Activated T-helper 17 cell treated with anti-CD3 and anti-CD28 coated beads, Interleukin-2, amount 50 U/mL, for 72 hours (primary cell): ENCODE data around the gene ADCY10. TPM values are rescaled to one million over a fixed set of nuclear protein-coding genes. Genes with fewer than 3 reads are reported as not detected.
"Not testable (repeated sequence)": the region's sequence is repeated elsewhere in the genome, so short reads cannot be mapped to it uniquely, and the experiment has no call there.

Experiments
- ATAC-seq: fragments of 150-1000 bp; cut with Tn5 transposase; replicated peaks from 2 replicates; pipeline ENCODE4 v1.10.0; 2021; ENCODE audit warnings: mild to moderate bottlenecking, moderate library complexity
- H3K27ac Mint-ChIP-seq: one replicate; pipeline ENCODE4 v1.8.0; 2022; ENCODE audit warnings: mixed read lengths
- H3K27me3 Mint-ChIP-seq: one replicate; pipeline ENCODE4 v1.8.0; 2022; ENCODE audit warnings: mixed read lengths
- H3K36me3 Mint-ChIP-seq: one replicate; pipeline ENCODE4 v1.8.0; 2022; ENCODE audit warnings: low read depth, mild to moderate bottlenecking, mixed read lengths
- H3K4me1 Mint-ChIP-seq: one replicate; pipeline ENCODE4 v1.8.0; 2022; ENCODE audit warnings: mixed read lengths
- H3K4me3 Mint-ChIP-seq: one replicate; pipeline ENCODE4 v1.8.0; 2022; ENCODE audit warnings: mild to moderate bottlenecking, mixed read lengths
- H3K9me3 Mint-ChIP-seq: one replicate; pipeline ENCODE4 v1.8.0; 2022; ENCODE audit warnings: mixed read lengths
- total RNA-seq, 2 donors: library from RNA; stranded (reverse); gene quantifications; one replicate each; pipeline ENCODE4 v1.2.3, GENCODE V29; 2022

Gene ADCY10
- total RNA-seq, 2 donors from 2014 or later: 0.13 to 0.98 TPM

DNA sequence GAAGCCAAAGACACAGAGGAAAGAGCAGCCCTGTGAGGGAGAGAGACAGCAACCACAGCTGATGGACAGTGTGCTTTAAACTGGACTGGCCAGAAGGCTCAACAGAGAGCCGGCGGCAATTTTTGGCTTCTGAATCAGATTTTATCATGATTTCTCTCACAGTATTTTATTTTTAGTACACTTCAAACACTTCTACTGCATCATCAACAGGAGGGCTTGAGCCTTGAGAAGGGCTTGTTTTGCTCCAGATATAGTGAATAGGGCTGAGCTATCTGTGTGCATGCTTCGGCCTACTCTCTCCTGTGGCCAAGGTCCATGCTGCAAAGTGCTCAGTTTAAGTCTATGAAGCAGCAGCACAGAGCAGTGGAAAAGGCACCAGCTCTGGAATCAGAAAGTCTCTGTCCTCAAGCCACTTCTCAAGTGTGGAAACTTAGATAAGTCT is 33.3 kb downstream of the ADCY10 start:
- no peak for ATAC-seq
- Mint-ChIP-seq H3K4me3 (no peak overlapping the region), H3K9me3 (no peaks in the 10 kb centered on the region), H3K36me3 (no peaks in the 10 kb centered on the region), H3K27ac (no peak overlapping the region), H3K27me3 (no peaks in the 10 kb centered on the region), H3K4me1 (no peaks in the 10 kb centered on the region)

DNA sequence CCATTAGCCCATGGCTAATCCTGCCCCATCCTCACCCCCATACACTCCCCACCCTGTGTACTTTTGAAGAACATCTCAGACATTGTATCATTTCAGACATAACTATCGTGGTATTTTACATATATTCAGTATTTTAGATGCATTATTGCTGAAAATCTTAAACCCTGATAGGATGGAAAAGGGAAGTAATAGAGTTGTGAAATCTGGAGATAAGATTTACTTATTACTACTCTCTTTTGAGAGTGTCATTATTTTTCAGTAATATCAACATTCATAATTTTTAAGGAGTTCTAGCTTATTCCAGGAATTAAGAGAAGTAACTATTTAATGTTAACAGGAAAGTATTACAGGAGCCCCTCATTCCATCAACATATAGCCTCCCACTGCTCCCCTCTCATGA is 34.4 kb downstream of the ADCY10 start:
- ATAC-seq: no peak
- Mint-ChIP-seq H3K36me3 (no peaks in the 10 kb centered on the region), H3K4me1 (no peaks in the 10 kb centered on the region), H3K27ac (no peak overlapping the region), H3K4me3 (no peak overlapping the region), H3K27me3 (no peaks in the 10 kb centered on the region), H3K9me3 (no peaks in the 10 kb centered on the region)

GRCh38 chr1:167878372-167879160 is 35.4 kb downstream of the ADCY10 start:
- no peaks in the 10 kb centered on the region for H3K9me3 Mint-ChIP-seq
- H3K27ac Mint-ChIP-seq: no peak overlapping the region
- H3K36me3 Mint-ChIP-seq: no peaks in the 10 kb centered on the region
- ATAC-seq: no peak
- no peaks in the 10 kb centered on the region for H3K4me1 Mint-ChIP-seq
- H3K27me3 Mint-ChIP-seq: no peaks in the 10 kb centered on the region
- no peak overlapping the region for H3K4me3 Mint-ChIP-seq

DNA sequence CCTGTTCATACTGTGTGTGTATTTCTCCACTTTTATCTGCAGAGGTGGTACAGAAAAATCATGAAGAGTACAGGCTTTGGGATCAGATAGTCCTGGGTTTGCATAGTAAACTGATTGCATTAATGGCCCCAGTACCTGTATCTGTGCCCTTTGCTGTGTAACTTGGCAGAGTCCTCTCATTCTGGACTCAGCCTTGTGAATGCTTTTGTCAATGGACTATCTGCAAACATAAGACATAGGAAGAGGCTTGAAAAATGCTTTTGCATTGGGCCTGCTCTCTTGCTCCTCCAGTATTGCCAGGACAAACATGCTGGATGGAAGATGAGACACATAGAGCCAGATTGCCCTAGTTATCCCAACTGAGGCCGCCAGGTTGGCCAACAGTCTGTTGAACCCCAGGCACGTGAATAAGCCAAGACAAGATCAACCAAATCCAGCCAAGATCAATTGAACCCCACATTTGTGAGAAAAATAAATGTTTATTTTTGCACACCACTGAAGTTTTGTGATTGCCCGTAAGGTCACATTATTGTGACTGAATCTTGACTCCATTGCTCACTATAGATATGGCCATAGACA is 37.2 kb downstream of the ADCY10 start:
- ATAC-seq: no peak
- Mint-ChIP-seq H3K9me3 (no peaks in the 10 kb centered on the region), H3K27me3 (no peaks in the 10 kb centered on the region), H3K4me1 (no peaks in the 10 kb centered on the region), H3K27ac (no peak overlapping the region), H3K4me3 (no peak overlapping the region), H3K36me3 (no peaks in the 10 kb centered on the region)

GRCh38 chr1:167871331-167871730 is 42.6 kb downstream of the ADCY10 start:
- ATAC-seq: no peak
- Mint-ChIP-seq H3K27ac (no peak overlapping the region), H3K4me1 (no peaks in the 10 kb centered on the region), H3K4me3 (no peak overlapping the region), H3K27me3 (no peaks in the 10 kb centered on the region), H3K36me3 (no peaks in the 10 kb centered on the region), H3K9me3 (no peaks in the 10 kb centered on the region)

DNA sequence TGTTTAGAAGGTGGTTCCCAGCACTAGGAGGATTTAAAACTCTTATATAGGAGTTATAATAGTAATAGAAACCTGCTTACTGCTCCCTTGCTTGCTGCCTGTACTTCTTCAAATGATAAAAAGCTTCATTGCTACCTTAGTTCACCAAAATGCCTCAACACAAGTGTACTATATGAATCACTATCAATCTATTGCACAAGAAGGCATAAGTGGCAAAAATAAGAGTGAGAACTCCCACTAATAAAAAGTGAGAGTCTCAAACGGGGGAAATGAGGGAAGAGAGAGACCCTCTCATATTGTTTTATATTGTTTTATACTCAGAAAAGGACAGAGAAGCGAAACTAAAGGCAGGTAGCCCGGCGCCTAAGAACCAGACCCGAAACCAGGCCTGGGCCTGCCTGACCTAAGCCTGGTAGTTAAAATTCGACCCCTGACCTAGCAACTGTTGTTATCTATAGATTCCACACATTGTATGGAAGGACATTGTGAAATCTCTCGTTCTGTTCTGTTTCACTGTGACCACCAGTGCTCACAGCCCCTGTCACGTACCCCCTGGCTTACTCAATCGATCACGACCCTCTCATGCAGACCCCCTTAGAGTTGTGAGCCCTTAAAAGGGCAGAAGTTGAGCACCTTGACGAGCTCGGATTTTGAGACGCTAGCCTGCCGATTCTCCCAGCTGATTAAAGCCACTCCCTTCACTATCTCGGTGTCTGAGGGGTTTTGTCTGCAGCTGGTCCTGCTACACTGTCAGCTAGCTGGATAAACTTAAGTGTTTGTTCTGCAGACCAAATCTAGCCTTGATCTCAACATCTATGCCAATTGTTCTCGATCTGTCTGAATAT is 44.6 kb downstream of the ADCY10 start:
- H3K27ac Mint-ChIP-seq, H3K4me3 Mint-ChIP-seq, H3K27me3 Mint-ChIP-seq, H3K4me1 Mint-ChIP-seq, H3K36me3 Mint-ChIP-seq, H3K9me3 Mint-ChIP-seq, ATAC-seq: not testable (repeated sequence)

DNA sequence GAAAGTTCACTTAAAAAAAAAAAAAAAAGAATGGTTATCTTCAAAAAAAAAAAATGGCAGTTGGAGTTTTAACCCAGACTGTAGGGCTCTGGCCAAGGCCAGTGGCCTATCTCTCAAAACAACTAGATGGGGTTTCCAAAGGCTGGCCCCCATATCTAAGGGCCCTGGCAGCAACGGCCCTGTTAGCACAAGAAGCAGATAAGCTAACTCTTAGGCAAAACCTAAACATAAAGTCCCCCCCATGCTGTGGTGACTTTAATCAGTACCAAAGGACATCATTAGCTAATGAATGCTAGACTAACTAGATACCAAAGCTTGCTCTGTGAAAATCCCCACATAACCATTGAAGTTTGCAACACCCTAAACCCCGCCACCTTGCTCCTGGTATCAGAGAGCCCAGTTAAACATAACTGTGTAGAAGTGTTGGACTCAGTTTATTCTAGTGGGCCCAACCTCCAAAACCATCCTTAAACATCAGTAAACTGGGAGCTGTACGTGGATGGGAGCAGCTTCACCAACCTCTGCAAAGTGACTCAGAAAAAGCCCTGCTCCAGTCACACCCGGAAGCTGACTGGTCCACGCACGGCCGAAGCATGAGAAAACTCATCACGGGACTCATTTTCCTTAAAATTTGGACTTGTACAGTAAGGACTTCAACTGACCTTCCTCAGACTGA is 47.1 kb downstream of the ADCY10 start:
- not testable (repeated sequence) for H3K36me3 Mint-ChIP-seq, H3K4me3 Mint-ChIP-seq, H3K27ac Mint-ChIP-seq, ATAC-seq, H3K27me3 Mint-ChIP-seq, H3K4me1 Mint-ChIP-seq, H3K9me3 Mint-ChIP-seq

DNA sequence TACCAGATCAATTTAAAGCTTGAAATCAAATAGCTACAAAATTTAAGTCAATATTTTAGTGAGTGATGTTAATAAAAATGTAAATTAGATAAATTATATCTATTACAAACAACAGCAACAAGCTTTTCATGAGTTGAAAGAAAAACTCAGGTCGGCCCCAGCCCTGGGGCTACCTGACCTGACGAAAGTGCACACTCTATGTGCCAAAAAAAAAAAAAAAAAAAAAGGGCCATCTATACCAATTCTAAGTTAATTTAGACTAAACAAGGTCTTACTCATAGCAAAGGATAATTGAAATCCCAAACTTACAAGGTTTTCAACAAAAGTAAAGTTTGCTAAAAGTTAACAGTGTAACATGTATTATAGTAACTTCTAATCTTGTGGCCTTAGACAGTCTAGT is 47.6 kb downstream of the ADCY10 start:
- H3K9me3 Mint-ChIP-seq, H3K4me1 Mint-ChIP-seq, H3K36me3 Mint-ChIP-seq, H3K27ac Mint-ChIP-seq, ATAC-seq, H3K27me3 Mint-ChIP-seq, H3K4me3 Mint-ChIP-seq: not testable (repeated sequence)

- not testable (repeated sequence) for H3K4me3 Mint-ChIP-seq, H3K4me1 Mint-ChIP-seq, ATAC-seq, H3K36me3 Mint-ChIP-seq, H3K9me3 Mint-ChIP-seq, H3K27me3 Mint-ChIP-seq, H3K27ac Mint-ChIP-seq
Observed at GRCh38 chr1:167865804-167866308, 48.1 kb downstream of the ADCY10 start.

DNA sequence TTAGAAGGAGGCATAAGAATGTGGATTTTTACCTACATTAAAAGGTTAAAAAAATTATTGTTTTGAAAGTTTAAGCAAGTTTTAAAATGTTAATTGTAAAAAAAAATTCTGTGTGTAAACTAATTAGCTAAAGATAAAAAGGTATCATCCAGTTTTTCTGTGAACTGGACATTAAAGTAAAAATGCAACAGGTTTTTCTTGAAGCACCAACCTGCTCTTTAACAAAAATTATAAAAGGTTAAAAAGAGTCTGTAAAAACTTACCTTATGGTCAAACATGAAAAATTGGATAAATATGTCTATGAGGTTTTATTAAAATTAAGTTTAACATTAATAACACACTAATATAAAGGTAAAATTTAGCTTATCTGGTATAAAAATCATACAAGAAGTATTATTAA is 48.7 kb downstream of the ADCY10 start:
- H3K27me3 Mint-ChIP-seq, H3K27ac Mint-ChIP-seq, H3K9me3 Mint-ChIP-seq, H3K36me3 Mint-ChIP-seq, H3K4me3 Mint-ChIP-seq, ATAC-seq, H3K4me1 Mint-ChIP-seq: not testable (repeated sequence)

DNA sequence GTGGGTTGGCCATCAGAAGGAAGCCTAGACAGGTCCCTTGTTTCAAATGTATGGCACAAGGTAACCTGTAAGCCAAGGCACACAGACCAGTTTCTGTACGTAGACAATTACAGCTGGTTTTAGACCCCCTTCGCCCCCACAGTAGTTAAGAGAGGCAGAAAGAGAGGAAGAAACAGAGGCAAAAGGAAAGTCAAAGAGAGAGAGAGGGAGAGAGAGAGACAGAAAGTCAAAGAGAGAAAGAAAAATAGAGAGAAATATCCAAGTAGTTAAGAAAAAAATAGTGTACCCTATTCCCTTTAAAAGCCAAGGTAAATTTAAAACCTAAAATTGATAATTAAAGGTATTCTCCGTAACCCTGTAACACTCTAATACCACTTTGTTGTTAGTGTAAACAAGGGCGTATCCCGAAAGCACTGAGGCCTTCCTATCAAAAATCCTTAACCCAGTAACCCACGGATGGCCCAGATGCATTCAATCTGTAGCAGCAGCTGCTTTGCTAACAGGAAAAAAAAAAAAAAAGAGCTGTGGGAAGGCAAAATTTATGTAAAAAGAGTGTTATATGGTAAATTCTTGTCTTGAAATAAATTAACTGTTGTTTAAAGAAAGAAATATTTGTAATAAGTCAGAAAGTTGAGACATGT is 49.4 kb downstream of the ADCY10 start:
- no peak overlapping the region for H3K27ac Mint-ChIP-seq
- H3K36me3 Mint-ChIP-seq: no peaks in the 10 kb centered on the region
- no peak for ATAC-seq
- H3K4me1 Mint-ChIP-seq: no peaks in the 10 kb centered on the region
- no peaks in the 10 kb centered on the region for H3K27me3 Mint-ChIP-seq
- no peaks in the 10 kb centered on the region for H3K9me3 Mint-ChIP-seq
- H3K4me3 Mint-ChIP-seq: no peak overlapping the region

GRCh38 chr1:167863921-167864279 is 50.0 kb downstream of the ADCY10 start:
- no peak overlapping the region for H3K27ac Mint-ChIP-seq
- H3K27me3 Mint-ChIP-seq: no peaks in the 10 kb centered on the region
- no peak overlapping the region for H3K4me3 Mint-ChIP-seq
- no peaks in the 10 kb centered on the region for H3K4me1 Mint-ChIP-seq
- no peaks in the 10 kb centered on the region for H3K36me3 Mint-ChIP-seq
- ATAC-seq: no peak
- H3K9me3 Mint-ChIP-seq: no peaks in the 10 kb centered on the region

DNA sequence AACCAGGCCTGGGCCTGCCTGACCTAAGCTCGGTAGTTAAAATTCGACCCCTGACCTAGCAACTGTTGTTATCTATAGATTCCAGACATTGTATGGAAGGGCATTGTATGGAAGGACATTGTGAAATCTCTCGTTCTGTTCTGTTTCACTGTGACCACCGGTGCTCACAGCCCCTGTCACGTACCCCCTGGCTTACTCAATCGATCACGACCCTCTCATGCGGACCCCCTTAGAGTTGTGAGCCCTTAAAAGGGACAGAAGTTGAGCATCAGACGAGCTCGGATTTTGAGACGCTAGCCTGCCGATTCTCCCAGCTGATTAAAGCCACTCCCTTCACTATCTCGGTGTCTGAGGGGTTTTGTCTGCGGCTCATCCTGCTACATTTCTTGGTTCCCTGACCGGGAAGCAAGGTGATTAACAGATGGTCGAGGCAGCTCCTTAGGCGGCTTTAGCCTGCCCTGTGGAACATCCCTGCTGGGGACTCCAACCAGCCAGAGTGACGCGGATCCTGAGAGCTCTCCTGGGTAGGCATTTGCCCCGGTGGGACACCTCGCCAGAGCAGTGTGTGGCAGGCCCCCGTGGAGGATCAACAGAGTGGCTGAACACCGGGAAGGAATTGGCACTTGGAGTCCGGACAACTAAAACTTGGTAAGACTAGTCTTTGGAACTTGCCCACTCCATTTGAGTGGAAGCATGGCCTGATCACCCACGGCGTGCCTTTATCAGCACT is 50.6 kb downstream of the ADCY10 start:
- not testable (repeated sequence) for H3K9me3 Mint-ChIP-seq, H3K4me1 Mint-ChIP-seq, H3K36me3 Mint-ChIP-seq, H3K27ac Mint-ChIP-seq, ATAC-seq, H3K27me3 Mint-ChIP-seq, H3K4me3 Mint-ChIP-seq
